HG03280 (cell line): Measurements from ENCODE around the gene RAB28.

Experiments
- ATAC-seq: cut with Tn5 transposase; IDR thresholded peaks from one replicate; pipeline ENCODE4 v1.9.1; 2021; ENCODE audit warnings: mild to moderate bottlenecking, moderate library complexity; ENCODE audit not compliant: unreplicated experiment

The RAB28 gene

GRCh38 chr4:13323921-13324320 is 160.2 kb downstream of the RAB28 start:
- no peak for ATAC-seq

DNA sequence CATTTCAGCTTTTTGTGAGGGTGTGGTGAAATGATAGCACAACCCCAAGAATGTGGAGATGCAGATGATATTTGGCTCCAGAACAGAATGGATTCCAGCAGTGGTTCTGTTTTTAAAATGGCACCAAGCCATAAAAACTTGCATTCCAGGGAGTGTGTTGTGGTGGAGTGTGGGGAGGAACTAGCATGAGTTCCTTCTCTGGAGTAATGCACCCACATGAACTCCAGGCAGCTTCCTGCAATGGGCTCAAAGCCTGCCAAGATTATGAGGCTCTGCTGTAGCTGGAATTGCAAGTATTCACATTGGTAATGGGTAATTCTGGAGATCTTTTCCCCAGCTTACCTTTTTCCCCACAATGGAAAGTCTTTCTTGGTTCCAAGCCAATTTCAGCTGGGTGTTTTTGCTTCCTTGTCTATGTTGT is 161.4 kb downstream of the RAB28 start:
- no peak for ATAC-seq
